OCI-LY7 (cell line): ENCODE measurements around the gene AFG1L.

Source experiments
- EZH2phosphoT487 ChIP-seq: fragments of 200-600 bp; sonication (generic); IDR thresholded peaks from 2 replicates; pipeline ENCODE4 v1.6.1; 2018; ENCODE audit warnings: low read depth, borderline replicate concordance, mild to moderate bottlenecking, mixed run types, antibody characterized with exemption, low read length, moderate library complexity, mixed read lengths
- TF ChIP-seq, protein P1 (sequence below): fragments of 200-600 bp; sonication (generic); conservative IDR thresholded peaks from 2 replicates; pipeline ENCODE4 v1.5.1; 2014; ENCODE audit warnings: mild to moderate bottlenecking, antibody characterized with exemption, low read length, moderate library complexity, mixed read lengths

DNA sequence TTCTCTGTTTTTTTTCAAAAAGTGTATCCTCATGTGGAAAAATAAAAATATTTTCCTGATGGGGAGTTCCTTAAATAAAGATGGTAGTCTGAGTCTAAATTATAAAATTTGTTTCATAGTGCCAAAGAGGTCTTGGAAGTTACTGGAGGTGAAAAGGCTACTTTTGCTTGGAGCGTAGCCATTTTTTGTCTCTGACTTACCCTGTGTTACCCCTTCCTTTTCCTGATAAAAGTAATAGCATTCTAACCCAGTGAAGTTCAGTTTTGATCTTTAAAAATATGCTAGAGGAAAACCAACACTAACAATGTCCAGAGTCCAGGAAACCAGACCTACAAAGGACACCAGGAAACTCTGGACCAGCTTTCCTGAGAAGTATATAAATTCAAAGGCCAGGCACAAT, 153.6 kb downstream of the AFG1L start:
- TF ChIP-seq, protein P1, sequence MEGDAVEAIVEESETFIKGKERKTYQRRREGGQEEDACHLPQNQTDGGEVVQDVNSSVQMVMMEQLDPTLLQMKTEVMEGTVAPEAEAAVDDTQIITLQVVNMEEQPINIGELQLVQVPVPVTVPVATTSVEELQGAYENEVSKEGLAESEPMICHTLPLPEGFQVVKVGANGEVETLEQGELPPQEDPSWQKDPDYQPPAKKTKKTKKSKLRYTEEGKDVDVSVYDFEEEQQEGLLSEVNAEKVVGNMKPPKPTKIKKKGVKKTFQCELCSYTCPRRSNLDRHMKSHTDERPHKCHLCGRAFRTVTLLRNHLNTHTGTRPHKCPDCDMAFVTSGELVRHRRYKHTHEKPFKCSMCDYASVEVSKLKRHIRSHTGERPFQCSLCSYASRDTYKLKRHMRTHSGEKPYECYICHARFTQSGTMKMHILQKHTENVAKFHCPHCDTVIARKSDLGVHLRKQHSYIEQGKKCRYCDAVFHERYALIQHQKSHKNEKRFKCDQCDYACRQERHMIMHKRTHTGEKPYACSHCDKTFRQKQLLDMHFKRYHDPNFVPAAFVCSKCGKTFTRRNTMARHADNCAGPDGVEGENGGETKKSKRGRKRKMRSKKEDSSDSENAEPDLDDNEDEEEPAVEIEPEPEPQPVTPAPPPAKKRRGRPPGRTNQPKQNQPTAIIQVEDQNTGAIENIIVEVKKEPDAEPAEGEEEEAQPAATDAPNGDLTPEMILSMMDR: no peak
- TF ChIP-seq EZH2phosphoT487: no peak
